WTC11 (cell line): ENCODE measurements around the gene FLT1. TPM values are rescaled to one million over a fixed set of nuclear protein-coding genes. Genes with fewer than 3 reads are reported as not detected.
A peak's percentile ranks its signal among the peaks of the same experiment; 100 is the strongest.

Experiments used
- ATAC-seq: fragments of 200-7000 bp; cut with Tn5 transposase; 2 replicates; pipeline ENCODE4 v1.10.0; 2021; ENCODE audit warnings: mild to moderate bottlenecking, moderate library complexity
- Bru-seq: library from RNA; stranded (reverse); fragments of 400-500 nt; gene quantifications from one replicate; lab custom pipeline; 2021; lab: Mats Ljungman, UMichigan
- CTCF ChIA-PET: fragments of 300-600 bp; sonication (Branson Sonifier 250); formaldehyde crosslinking; loops from one replicate; lab custom pipeline; 2021; ENCODE audit warnings: antibody characterized with exemption; lab: Charles Lee
- POLR2A ChIA-PET: fragments of 350-600 bp; sonication (Branson Sonifier 250); formaldehyde crosslinking; loops from one replicate; lab custom pipeline; 2021; ENCODE audit warnings: antibody characterized with exemption; lab: Charles Lee
- DNase-seq: peaks from one replicate; pipeline ENCODE4 v3.0.0; 2021; ENCODE audit warnings: low spot score
- H3K27ac Mint-ChIP-seq: 2 replicates; pipeline ENCODE4 v1.8.0; 2021; ENCODE audit warnings: mixed read lengths
- H3K27me3 Mint-ChIP-seq: 2 replicates; pipeline ENCODE4 v1.8.0; 2021; ENCODE audit warnings: low read depth, mild to moderate bottlenecking, moderate library complexity, mixed read lengths
- H3K36me3 Mint-ChIP-seq: 2 replicates; pipeline ENCODE4 v1.8.0; 2021; ENCODE audit warnings: mixed read lengths
- H3K4me1 Mint-ChIP-seq: 2 replicates; pipeline ENCODE4 v1.8.0; 2022; ENCODE audit warnings: mixed read lengths
- H3K4me3 Mint-ChIP-seq: 2 replicates; pipeline ENCODE4 v1.8.0; 2021; ENCODE audit warnings: mild to moderate bottlenecking, moderate library complexity, mixed read lengths
- H3K9me3 Mint-ChIP-seq: 2 replicates; pipeline ENCODE4 v1.8.0; 2021; ENCODE audit warnings: mixed read lengths
- CBFB ChIP-seq: sonication (generic); formaldehyde crosslinking; IDR thresholded peaks from 2 replicates; pipeline ENCODE4 v1.8.1; 2022; ENCODE audit warnings: mild to moderate bottlenecking, low read depth, missing genetic modification reagents
- ESRRA ChIP-seq: sonication (generic); formaldehyde crosslinking; IDR thresholded peaks from 2 replicates; pipeline ENCODE4 v1.8.1; 2022; ENCODE audit warnings: mild to moderate bottlenecking, missing genetic modification reagents, borderline replicate concordance
- GABPB1 ChIP-seq: sonication (generic); formaldehyde crosslinking; IDR thresholded peaks from 2 replicates; pipeline ENCODE4 v1.8.1; 2023; ENCODE audit warnings: mild to moderate bottlenecking, missing genetic modification reagents
- HMGA2 ChIP-seq: fragments of 250-450 bp; sonication (Bioruptor Pico); IDR thresholded peaks from 2 replicates; pipeline ENCODE4 v1.4.0; 2021; ENCODE audit warnings: mild to moderate bottlenecking, moderate library complexity
- MXD4 ChIP-seq: fragments of 250-450 bp; sonication (Bioruptor Pico); IDR thresholded peaks from 2 replicates; pipeline ENCODE4 v1.8.0; 2021; ENCODE audit warnings: mild to moderate bottlenecking, moderate library complexity, borderline replicate concordance
- NFYB ChIP-seq: sonication (generic); formaldehyde crosslinking; conservative IDR thresholded peaks from 2 replicates; pipeline ENCODE4 v1.8.0; 2022; ENCODE audit warnings: low read depth, missing genetic modification reagents
- OVOL2 ChIP-seq: fragments of 250-450 bp; sonication (Bioruptor Pico); IDR thresholded peaks from 2 replicates; pipeline ENCODE4 v1.9.0; 2021; ENCODE audit warnings: mild to moderate bottlenecking, borderline replicate concordance
- PRRX2 ChIP-seq: fragments of 250-450 bp; sonication (Bioruptor Pico); IDR thresholded peaks from 2 replicates; pipeline ENCODE4 v1.8.0; 2021; ENCODE audit warnings: mild to moderate bottlenecking
- RELA ChIP-seq: sonication (generic); formaldehyde crosslinking; IDR thresholded peaks from 2 replicates; pipeline ENCODE4 v1.8.1; 2022; ENCODE audit warnings: missing genetic modification reagents, mild to moderate bottlenecking, borderline replicate concordance
- SMAD3 ChIP-seq: sonication (generic); formaldehyde crosslinking; IDR thresholded peaks from 2 replicates; pipeline ENCODE4 v1.8.0; 2022; ENCODE audit warnings: missing genetic modification reagents, mild to moderate bottlenecking, borderline replicate concordance
- TEAD1 ChIP-seq: sonication (generic); formaldehyde crosslinking; IDR thresholded peaks from 2 replicates; pipeline ENCODE4 v1.8.0; 2022; ENCODE audit warnings: mild to moderate bottlenecking, missing genetic modification reagents
- ZBTB21 ChIP-seq: sonication (generic); formaldehyde crosslinking; IDR thresholded peaks from 2 replicates; pipeline ENCODE4 v1.8.1; 2023; ENCODE audit warnings: mild to moderate bottlenecking, missing genetic modification reagents, borderline replicate concordance
- ZNF219 ChIP-seq: sonication (generic); formaldehyde crosslinking; IDR thresholded peaks from 2 replicates; pipeline ENCODE4 v1.8.0; 2023; ENCODE audit warnings: missing genetic modification reagents, mild to moderate bottlenecking, borderline replicate concordance
- ZNF416 ChIP-seq: fragments of 250-450 bp; sonication (Bioruptor Pico); IDR thresholded peaks from 2 replicates; pipeline ENCODE4 v1.9.0; 2021; ENCODE audit warnings: mild to moderate bottlenecking, inconsistent platforms
- ZNF423 ChIP-seq: fragments of 250-450 bp; sonication (Bioruptor Pico); IDR thresholded peaks from 2 replicates; pipeline ENCODE4 v2.1.2; 2022; ENCODE audit warnings: mild to moderate bottlenecking, moderate library complexity
- ZNF671 ChIP-seq: fragments of 250-450 bp; sonication (Bioruptor Pico); IDR thresholded peaks from 2 replicates; pipeline ENCODE4 v1.8.0; 2021; ENCODE audit warnings: mild to moderate bottlenecking
- long read RNA-seq, 3 experiments: library from RNA in 1 of 3; library from capped mRNA in 1 of 3; library from polyadenylated mRNA in 1 of 3; unstranded in 2 of 3; stranded (forward) in 1 of 3; transcript quantifications; one replicate each; pipeline ENCODE4 v2.0.0, GENCODE V29; 2021
- total RNA-seq: library from RNA; stranded (reverse); gene quantifications from 3 replicates; pipeline ENCODE4 v1.2.3, GENCODE V29; 2021
- TF ChIP-seq, protein P1 (sequence below): sonication (generic); formaldehyde crosslinking; IDR thresholded peaks from 2 replicates; pipeline ENCODE4 v1.8.0; 2022; ENCODE audit warnings: missing genetic modification reagents
- TF ChIP-seq, protein P2 (sequence below): fragments of 250-450 bp; sonication (Bioruptor Pico); conservative IDR thresholded peaks from 2 replicates; pipeline ENCODE4 v1.9.0; 2021; ENCODE audit warnings: mild to moderate bottlenecking
- TF ChIP-seq, protein P3 (sequence below): sonication (generic); formaldehyde crosslinking; IDR thresholded peaks from 2 replicates; pipeline ENCODE4 v1.8.1; 2022; ENCODE audit warnings: missing genetic modification reagents, borderline replicate concordance
- TF ChIP-seq, protein P4 (sequence below): sonication (generic); formaldehyde crosslinking; IDR thresholded peaks from 2 replicates; pipeline ENCODE4 v1.8.0; 2022; ENCODE audit warnings: mild to moderate bottlenecking, missing genetic modification reagents
- TF ChIP-seq, protein P5 (sequence below): sonication (generic); formaldehyde crosslinking; IDR thresholded peaks from 2 replicates; pipeline ENCODE4 v1.8.0; 2022; ENCODE audit warnings: mild to moderate bottlenecking, missing genetic modification reagents
- TF ChIP-seq, protein P6 (sequence below): sonication (generic); formaldehyde crosslinking; IDR thresholded peaks from 2 replicates; pipeline ENCODE4 v1.8.1; 2023; ENCODE audit warnings: mild to moderate bottlenecking, missing genetic modification reagents, moderate library complexity

Gene FLT1, protein sequence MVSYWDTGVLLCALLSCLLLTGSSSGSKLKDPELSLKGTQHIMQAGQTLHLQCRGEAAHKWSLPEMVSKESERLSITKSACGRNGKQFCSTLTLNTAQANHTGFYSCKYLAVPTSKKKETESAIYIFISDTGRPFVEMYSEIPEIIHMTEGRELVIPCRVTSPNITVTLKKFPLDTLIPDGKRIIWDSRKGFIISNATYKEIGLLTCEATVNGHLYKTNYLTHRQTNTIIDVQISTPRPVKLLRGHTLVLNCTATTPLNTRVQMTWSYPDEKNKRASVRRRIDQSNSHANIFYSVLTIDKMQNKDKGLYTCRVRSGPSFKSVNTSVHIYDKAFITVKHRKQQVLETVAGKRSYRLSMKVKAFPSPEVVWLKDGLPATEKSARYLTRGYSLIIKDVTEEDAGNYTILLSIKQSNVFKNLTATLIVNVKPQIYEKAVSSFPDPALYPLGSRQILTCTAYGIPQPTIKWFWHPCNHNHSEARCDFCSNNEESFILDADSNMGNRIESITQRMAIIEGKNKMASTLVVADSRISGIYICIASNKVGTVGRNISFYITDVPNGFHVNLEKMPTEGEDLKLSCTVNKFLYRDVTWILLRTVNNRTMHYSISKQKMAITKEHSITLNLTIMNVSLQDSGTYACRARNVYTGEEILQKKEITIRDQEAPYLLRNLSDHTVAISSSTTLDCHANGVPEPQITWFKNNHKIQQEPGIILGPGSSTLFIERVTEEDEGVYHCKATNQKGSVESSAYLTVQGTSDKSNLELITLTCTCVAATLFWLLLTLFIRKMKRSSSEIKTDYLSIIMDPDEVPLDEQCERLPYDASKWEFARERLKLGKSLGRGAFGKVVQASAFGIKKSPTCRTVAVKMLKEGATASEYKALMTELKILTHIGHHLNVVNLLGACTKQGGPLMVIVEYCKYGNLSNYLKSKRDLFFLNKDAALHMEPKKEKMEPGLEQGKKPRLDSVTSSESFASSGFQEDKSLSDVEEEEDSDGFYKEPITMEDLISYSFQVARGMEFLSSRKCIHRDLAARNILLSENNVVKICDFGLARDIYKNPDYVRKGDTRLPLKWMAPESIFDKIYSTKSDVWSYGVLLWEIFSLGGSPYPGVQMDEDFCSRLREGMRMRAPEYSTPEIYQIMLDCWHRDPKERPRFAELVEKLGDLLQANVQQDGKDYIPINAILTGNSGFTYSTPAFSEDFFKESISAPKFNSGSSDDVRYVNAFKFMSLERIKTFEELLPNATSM (N-terminal part only)
- 66.3 to 71.0 TPM (median 66.8 TPM) in 3 replicates for total RNA-seq
- percentile 92 among the genes with signal in this experiment for Bru-seq, nascent RNA
- long read RNA-seq, experiment 1, full-length matches to known transcripts, result 116 of 226 reads
- long read RNA-seq, experiment 1, partial matches to known transcripts, result 44 of 226 reads
- long read RNA-seq, experiment 1, other reads (novel, unspliced or antisense), result 66 of 226 reads
- long read RNA-seq, experiment 2, full-length matches to known transcripts, result 26 of 103 reads
- long read RNA-seq, experiment 2, partial matches to known transcripts, result 13 of 103 reads
- long read RNA-seq, experiment 2, other reads (novel, unspliced or antisense), result 64 of 103 reads
- long read RNA-seq, experiment 3, partial matches to known transcripts, result 1 of 8 reads
- long read RNA-seq, experiment 3, other reads (novel, unspliced or antisense), result 7 of 8 reads

DNA sequence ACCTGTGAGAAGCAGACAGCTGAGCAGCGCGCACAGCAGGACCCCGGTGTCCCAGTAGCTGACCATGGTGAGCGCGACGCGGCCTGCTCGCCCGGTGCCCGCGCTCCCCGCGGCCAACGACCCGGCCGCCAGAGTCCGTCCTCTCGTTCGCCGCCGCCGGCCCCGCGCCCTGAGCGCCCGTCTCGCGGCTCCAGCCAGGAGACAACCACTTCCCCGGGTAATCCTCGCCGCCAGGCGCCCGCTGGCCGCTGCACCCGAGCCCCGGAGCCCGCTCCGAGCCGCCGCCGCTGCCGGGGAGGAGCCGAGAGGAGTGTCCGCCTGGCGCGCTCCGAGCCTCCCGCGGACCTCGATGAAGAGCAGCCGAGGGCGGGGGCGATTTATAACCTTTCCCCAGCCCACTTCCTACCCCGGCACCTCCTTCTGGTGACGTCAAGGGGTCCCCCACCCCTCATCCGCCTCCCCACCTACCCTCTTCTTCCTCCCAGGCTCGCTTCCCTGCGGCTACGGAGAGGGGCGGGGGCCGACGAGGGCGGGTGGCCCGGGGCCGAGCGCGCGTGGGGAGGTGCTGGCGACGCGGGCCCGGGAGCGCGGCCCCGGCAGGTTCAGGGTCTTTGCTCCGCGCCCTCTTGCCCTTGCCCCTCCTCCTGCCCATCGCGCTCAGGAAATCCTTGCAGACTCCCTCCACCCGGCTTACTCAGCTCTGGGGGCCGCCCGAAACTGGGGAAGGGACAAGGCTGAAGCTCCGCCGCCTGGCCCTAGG lies at the start of gene FLT1:
Gene FLT1 (minus strand): TSS at position 351 of the 760 bp plus-strand sequence. CDS start 285 bp downstream, at position 66.
- Mint-ChIP-seq H3K27me3 (peaks cover 15% of the 10 kb centered on the region), H3K36me3 (peaks cover 5% of the 10 kb centered on the region), H3K4me3 (peak within 1 kb of the TSS; percentile 84), H3K27ac (peak within 1 kb of the TSS; percentile 20; the same call in 1 of the 2 replicates), H3K9me3 (no peaks in the 10 kb centered on the region), H3K4me1 (peaks cover 56% of the 10 kb centered on the region)
- DNase-seq (peak; percentile 84), ATAC-seq (peak; percentile 75)
- CTCF ChIA-PET, result interaction anchor here (0.9 to 1.1 kb wide), 2 partner anchors 54 to 164 kb away, joined by 3 to 4 read pairs; partner anchors contain the start of gene POMP
- POLR2A ChIA-PET, result interaction anchor here (0.9 to 1.5 kb wide), 4 partner anchors 10 to 65 kb away, joined by 3 to 5 read pairs (median 4); no protein-coding TSS in a partner anchor
- TF ChIP-seq PRRX2 (CRISPR knock-in tag) (no peak), CBFB (CRISPR knock-in tag) (0 out of 2 replicates have a peak, but pooled peaks have one; percentile 19), RELA (CRISPR knock-in tag) (peak; percentile 42; the same call in 1 of the 2 replicates), ESRRA (CRISPR knock-in tag) (peak; percentile 30; the same call in 1 of the 2 replicates), GABPB1 (CRISPR knock-in tag) (no peak), OVOL2 (no peak), HMGA2 (no peak), ZBTB21 (CRISPR knock-in tag) (no peak), SMAD3 (CRISPR knock-in tag) (no peak), TEAD1 (CRISPR knock-in tag) (peak; percentile 75), ZNF671 (CRISPR knock-in tag) (no peak), ZNF219 (CRISPR knock-in tag) (0 out of 2 replicates have a peak, but pooled peaks have one; percentile 56), NFYB (no peak), ZNF416 (CRISPR knock-in tag) (no peak), MXD4 (CRISPR knock-in tag) (no peak), ZNF423 (CRISPR knock-in tag) (peak; percentile 76)
- TF ChIP-seq, protein P1, sequence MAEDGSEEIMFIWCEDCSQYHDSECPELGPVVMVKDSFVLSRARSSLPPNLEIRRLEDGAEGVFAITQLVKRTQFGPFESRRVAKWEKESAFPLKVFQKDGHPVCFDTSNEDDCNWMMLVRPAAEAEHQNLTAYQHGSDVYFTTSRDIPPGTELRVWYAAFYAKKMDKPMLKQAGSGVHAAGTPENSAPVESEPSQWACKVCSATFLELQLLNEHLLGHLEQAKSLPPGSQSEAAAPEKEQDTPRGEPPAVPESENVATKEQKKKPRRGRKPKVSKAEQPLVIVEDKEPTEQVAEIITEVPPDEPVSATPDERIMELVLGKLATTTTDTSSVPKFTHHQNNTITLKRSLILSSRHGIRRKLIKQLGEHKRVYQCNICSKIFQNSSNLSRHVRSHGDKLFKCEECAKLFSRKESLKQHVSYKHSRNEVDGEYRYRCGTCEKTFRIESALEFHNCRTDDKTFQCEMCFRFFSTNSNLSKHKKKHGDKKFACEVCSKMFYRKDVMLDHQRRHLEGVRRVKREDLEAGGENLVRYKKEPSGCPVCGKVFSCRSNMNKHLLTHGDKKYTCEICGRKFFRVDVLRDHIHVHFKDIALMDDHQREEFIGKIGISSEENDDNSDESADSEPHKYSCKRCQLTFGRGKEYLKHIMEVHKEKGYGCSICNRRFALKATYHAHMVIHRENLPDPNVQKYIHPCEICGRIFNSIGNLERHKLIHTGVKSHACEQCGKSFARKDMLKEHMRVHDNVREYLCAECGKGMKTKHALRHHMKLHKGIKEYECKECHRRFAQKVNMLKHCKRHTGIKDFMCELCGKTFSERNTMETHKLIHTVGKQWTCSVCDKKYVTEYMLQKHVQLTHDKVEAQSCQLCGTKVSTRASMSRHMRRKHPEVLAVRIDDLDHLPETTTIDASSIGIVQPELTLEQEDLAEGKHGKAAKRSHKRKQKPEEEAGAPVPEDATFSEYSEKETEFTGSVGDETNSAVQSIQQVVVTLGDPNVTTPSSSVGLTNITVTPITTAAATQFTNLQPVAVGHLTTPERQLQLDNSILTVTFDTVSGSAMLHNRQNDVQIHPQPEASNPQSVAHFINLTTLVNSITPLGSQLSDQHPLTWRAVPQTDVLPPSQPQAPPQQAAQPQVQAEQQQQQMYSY (CRISPR knock-in tag), result no peak
- TF ChIP-seq, protein P2, sequence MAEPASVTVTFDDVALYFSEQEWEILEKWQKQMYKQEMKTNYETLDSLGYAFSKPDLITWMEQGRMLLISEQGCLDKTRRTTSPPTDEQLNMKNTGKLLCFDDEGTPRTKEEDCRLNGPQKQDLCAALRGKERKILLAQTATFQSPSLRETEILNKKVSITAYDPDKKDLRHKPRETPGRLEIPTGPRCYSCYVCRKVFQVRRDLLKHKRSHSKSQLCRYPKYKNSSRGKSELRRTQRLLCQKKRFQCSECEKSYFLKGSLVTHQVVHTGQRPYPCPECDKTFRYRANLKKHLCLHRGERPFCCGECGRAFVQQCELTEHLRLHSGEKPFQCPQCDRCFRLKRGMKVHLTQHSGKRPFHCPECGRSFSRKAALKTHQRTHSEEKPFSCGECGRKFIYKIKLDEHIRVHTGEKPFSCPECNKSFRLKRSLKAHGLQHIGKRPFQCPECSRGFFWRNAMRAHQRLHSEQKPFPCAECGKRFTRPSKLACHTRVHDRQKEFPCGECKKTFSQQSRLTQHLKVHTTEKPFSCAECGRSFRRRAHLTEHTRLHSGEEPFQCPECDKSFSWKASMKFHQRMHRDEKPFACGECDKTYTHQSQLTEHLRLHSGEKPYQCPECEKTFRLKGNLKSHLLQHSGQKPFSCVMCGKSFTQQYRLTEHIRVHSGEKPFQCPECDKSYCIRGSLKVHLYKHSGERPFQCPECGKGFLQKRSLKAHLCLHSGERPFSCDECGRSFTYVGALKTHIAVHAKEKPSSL, result no peak
- TF ChIP-seq, protein P3, sequence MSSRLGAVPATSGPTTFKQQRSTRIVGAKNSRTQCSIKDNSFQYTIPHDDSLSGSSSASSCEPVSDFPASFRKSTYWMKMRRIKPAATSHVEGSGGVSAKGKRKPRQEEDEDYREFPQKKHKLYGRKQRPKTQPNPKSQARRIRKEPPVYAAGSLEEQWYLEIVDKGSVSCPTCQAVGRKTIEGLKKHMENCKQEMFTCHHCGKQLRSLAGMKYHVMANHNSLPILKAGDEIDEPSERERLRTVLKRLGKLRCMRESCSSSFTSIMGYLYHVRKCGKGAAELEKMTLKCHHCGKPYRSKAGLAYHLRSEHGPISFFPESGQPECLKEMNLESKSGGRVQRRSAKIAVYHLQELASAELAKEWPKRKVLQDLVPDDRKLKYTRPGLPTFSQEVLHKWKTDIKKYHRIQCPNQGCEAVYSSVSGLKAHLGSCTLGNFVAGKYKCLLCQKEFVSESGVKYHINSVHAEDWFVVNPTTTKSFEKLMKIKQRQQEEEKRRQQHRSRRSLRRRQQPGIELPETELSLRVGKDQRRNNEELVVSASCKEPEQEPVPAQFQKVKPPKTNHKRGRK, result no peak
- TF ChIP-seq, protein P4, sequence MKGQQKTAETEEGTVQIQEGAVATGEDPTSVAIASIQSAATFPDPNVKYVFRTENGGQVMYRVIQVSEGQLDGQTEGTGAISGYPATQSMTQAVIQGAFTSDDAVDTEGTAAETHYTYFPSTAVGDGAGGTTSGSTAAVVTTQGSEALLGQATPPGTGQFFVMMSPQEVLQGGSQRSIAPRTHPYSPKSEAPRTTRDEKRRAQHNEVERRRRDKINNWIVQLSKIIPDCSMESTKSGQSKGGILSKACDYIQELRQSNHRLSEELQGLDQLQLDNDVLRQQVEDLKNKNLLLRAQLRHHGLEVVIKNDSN (CRISPR knock-in tag), result no peak
- TF ChIP-seq, protein P5, sequence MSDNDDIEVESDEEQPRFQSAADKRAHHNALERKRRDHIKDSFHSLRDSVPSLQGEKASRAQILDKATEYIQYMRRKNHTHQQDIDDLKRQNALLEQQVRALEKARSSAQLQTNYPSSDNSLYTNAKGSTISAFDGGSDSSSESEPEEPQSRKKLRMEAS (CRISPR knock-in tag), result no peak
- TF ChIP-seq, protein P6, sequence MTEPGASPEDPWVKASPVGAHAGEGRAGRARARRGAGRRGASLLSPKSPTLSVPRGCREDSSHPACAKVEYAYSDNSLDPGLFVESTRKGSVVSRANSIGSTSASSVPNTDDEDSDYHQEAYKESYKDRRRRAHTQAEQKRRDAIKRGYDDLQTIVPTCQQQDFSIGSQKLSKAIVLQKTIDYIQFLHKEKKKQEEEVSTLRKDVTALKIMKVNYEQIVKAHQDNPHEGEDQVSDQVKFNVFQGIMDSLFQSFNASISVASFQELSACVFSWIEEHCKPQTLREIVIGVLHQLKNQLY (CRISPR knock-in tag), result no peak
